ENCODE measurements around the gene SULT1B1.

SULT1B1 gene

GRCh38 chr4:69717778-69718177, 42.6 kb downstream of the SULT1B1 start:
- FAIRE-seq (no peak), DNase-seq (ENCODE audit: insufficient read length, low spot score) (no peak)
- TF ChIP-seq POLR2A (IDR thresholded peaks at IDR 0.05; ENCODE audit: low read depth, low read length) (no peak), POLR2AphosphoS5 (IDR thresholded peaks at IDR 0.05; ENCODE audit: low read depth, low read length) (no peak), TAF1 (IDR thresholded peaks at IDR 0.05; ENCODE audit: low read depth, low read length) (no peak), SPI1 (IDR thresholded peaks at IDR 0.05; ENCODE audit: low read depth, low read length) (no peak), PAX5 (IDR thresholded peaks at IDR 0.05; ENCODE audit: insufficient read depth, low read length, severe bottlenecking) (no peak), POU2F2 (IDR thresholded peaks at IDR 0.05; ENCODE audit: low read depth, low read length) (no peak)

DNA sequence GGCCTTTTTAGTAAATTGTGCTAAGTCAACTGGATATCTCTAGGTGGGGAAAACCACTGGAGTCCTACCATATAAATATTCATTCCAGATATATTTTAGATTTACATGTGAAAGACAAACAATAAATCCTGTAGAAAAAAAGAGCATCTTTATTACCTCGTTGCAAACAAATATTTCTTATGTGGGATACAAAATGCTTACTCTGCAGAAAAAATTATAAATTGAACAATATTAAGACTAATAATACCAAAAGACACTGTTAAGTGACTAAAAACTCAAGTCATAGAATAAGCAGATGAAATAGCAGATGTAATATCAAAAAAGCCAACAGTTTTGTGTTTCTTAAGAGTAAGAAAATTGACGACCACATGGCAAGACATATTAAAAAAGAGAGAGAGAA, 43.8 kb downstream of the SULT1B1 start:
- FAIRE-seq (no peak), DNase-seq (ENCODE audit: insufficient read length, low spot score) (no peak)
- TF ChIP-seq SPI1 (IDR thresholded peaks at IDR 0.05; ENCODE audit: low read depth, low read length) = no peak
- no peak for TF ChIP-seq POLR2AphosphoS5 (IDR thresholded peaks at IDR 0.05; ENCODE audit: low read depth, low read length)
- TF ChIP-seq POLR2A (IDR thresholded peaks at IDR 0.05; ENCODE audit: low read depth, low read length) = no peak
- no peak for TF ChIP-seq TAF1 (IDR thresholded peaks at IDR 0.05; ENCODE audit: low read depth, low read length)
- no peak for TF ChIP-seq POU2F2 (IDR thresholded peaks at IDR 0.05; ENCODE audit: low read depth, low read length)
- no peak for TF ChIP-seq PAX5 (IDR thresholded peaks at IDR 0.05; ENCODE audit: insufficient read depth, low read length, severe bottlenecking)

- TF ChIP-seq POLR2A (IDR thresholded peaks at IDR 0.05; ENCODE audit: low read depth, low read length) = no peak
- no peak for TF ChIP-seq PAX5 (IDR thresholded peaks at IDR 0.05; ENCODE audit: insufficient read depth, low read length, severe bottlenecking)
- no peak for TF ChIP-seq POU2F2 (IDR thresholded peaks at IDR 0.05; ENCODE audit: low read depth, low read length)
- no peak for TF ChIP-seq SPI1 (IDR thresholded peaks at IDR 0.05; ENCODE audit: low read depth, low read length)
- TF ChIP-seq POLR2AphosphoS5 (IDR thresholded peaks at IDR 0.05; ENCODE audit: low read depth, low read length) = no peak
- no peak for FAIRE-seq
Observed at GRCh38 chr4:69714086-69714485, 46.3 kb downstream of the SULT1B1 start.

GRCh38 chr4:69713593-69713992, 46.8 kb downstream of the SULT1B1 start:
- DNase-seq (ENCODE audit: insufficient read length, low spot score) = no peak
- TF ChIP-seq POLR2AphosphoS5 (IDR thresholded peaks at IDR 0.05; ENCODE audit: low read depth, low read length) = no peak
- TF ChIP-seq TAF1 (IDR thresholded peaks at IDR 0.05; ENCODE audit: low read depth, low read length) = no peak
- TF ChIP-seq POU2F2 (IDR thresholded peaks at IDR 0.05; ENCODE audit: low read depth, low read length) = no peak

More at GRCh38 chr4:69714086-69714485, 46.3 kb downstream of the SULT1B1 start:
- DNase-seq (ENCODE audit: insufficient read length, low spot score) = no peak

GRCh38 chr4:69710580-69710979, 49.8 kb downstream of the SULT1B1 start:
- FAIRE-seq = no peak
- TF ChIP-seq PAX5 (IDR thresholded peaks at IDR 0.05; ENCODE audit: insufficient read depth, low read length, severe bottlenecking) = no peak
- no peak for TF ChIP-seq POLR2A (IDR thresholded peaks at IDR 0.05; ENCODE audit: low read depth, low read length)
- TF ChIP-seq POU2F2 (IDR thresholded peaks at IDR 0.05; ENCODE audit: low read depth, low read length) = no peak
- TF ChIP-seq SPI1 (IDR thresholded peaks at IDR 0.05; ENCODE audit: low read depth, low read length) = no peak
- TF ChIP-seq TAF1 (IDR thresholded peaks at IDR 0.05; ENCODE audit: low read depth, low read length) = no peak
- no peak for TF ChIP-seq POLR2AphosphoS5 (IDR thresholded peaks at IDR 0.05; ENCODE audit: low read depth, low read length)
- no peak for DNase-seq (ENCODE audit: insufficient read length, low spot score)

More at GRCh38 chr4:69713593-69713992, 46.8 kb downstream of the SULT1B1 start:
- FAIRE-seq = no peak

- FAIRE-seq (no peak), DNase-seq (ENCODE audit: insufficient read length, low spot score) (no peak)
- TF ChIP-seq POLR2A (IDR thresholded peaks at IDR 0.05; ENCODE audit: low read depth, low read length) (no peak), PAX5 (IDR thresholded peaks at IDR 0.05; ENCODE audit: insufficient read depth, low read length, severe bottlenecking) (no peak)
Observed at GRCh38 chr4:69708211-69708610, 52.2 kb downstream of the SULT1B1 start.

DNA sequence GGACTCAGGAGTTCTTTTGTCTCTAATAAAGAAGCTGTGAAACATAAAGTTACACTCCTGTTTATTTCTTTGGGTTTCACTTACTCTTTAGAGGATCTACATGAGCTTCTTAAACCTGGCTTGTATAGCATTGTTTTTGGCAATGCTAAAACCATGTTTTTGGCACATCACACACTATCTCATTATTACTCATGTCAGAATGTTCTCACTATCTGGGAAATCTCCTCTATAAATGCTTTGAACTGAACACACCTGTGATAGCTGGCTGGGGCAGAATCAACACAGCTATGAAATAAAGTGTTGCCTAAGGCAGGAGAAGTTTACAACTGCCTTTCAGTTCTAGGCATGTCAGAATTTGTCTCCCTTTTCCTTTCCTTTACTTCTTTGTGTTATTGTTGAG, 52.6 kb downstream of the SULT1B1 start:
- DNase-seq (ENCODE audit: insufficient read length, low spot score) = no peak
- no peak for TF ChIP-seq POLR2A (IDR thresholded peaks at IDR 0.05; ENCODE audit: low read depth, low read length)
- no peak for TF ChIP-seq TAF1 (IDR thresholded peaks at IDR 0.05; ENCODE audit: low read depth, low read length)
- TF ChIP-seq POU2F2 (IDR thresholded peaks at IDR 0.05; ENCODE audit: low read depth, low read length) = no peak
- no peak for TF ChIP-seq PAX5 (IDR thresholded peaks at IDR 0.05; ENCODE audit: insufficient read depth, low read length, severe bottlenecking)
- no peak for TF ChIP-seq SPI1 (IDR thresholded peaks at IDR 0.05; ENCODE audit: low read depth, low read length)
- TF ChIP-seq POLR2AphosphoS5 (IDR thresholded peaks at IDR 0.05; ENCODE audit: low read depth, low read length) = no peak
- no peak for FAIRE-seq

DNA sequence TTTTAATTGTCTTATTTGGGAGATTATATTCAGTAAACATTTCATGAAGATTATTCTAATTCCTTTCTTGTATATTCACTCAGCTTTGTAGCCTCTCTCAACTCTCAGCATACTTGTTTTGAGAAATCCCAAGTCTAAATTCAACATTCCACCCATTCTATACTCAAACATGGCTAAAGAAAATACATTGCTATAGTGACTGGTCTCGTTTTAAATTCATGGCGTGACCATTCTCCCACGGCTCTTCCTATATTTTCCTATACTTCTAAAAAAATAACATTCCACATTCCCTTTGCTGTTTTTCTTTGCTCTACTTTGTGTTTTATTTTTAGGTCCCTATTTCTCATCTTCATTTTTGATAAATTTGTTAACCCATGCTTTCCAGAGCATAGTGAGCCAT, 58.2 kb downstream of the SULT1B1 start:
- FAIRE-seq = no peak
- TF ChIP-seq POLR2A (IDR thresholded peaks at IDR 0.05; ENCODE audit: low read depth, low read length) (no peak), PAX5 (IDR thresholded peaks at IDR 0.05; ENCODE audit: insufficient read depth, low read length, severe bottlenecking) (no peak), POLR2AphosphoS5 (IDR thresholded peaks at IDR 0.05; ENCODE audit: low read depth, low read length) (no peak), TAF1 (IDR thresholded peaks at IDR 0.05; ENCODE audit: low read depth, low read length) (no peak), POU2F2 (IDR thresholded peaks at IDR 0.05; ENCODE audit: low read depth, low read length) (no peak), SPI1 (IDR thresholded peaks at IDR 0.05; ENCODE audit: low read depth, low read length) (no peak)
- no peak for DNase-seq (ENCODE audit: insufficient read length, low spot score)

DNA sequence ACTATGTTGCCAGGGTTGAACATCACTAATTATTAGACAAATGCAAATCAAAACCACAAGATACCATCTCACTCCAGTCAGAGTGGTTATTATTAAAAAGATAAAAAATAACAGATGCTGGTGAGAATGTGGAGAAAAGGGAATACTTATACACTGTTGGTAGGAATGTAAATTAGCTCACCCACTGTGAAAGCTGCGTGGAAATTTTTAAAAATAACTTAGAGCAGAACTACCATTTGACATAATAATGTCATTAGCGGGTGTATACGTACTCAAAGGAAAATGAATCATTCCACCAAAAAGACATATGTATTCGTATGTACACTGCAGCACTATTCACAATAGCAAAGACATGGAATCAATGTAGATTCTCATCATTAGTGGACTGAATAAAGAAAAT, 58.7 kb downstream of the SULT1B1 start:
- FAIRE-seq = no peak
- DNase-seq (ENCODE audit: insufficient read length, low spot score) = no peak
- TF ChIP-seq SPI1 (IDR thresholded peaks at IDR 0.05; ENCODE audit: low read depth, low read length) (no peak), POU2F2 (IDR thresholded peaks at IDR 0.05; ENCODE audit: low read depth, low read length) (no peak)

DNA sequence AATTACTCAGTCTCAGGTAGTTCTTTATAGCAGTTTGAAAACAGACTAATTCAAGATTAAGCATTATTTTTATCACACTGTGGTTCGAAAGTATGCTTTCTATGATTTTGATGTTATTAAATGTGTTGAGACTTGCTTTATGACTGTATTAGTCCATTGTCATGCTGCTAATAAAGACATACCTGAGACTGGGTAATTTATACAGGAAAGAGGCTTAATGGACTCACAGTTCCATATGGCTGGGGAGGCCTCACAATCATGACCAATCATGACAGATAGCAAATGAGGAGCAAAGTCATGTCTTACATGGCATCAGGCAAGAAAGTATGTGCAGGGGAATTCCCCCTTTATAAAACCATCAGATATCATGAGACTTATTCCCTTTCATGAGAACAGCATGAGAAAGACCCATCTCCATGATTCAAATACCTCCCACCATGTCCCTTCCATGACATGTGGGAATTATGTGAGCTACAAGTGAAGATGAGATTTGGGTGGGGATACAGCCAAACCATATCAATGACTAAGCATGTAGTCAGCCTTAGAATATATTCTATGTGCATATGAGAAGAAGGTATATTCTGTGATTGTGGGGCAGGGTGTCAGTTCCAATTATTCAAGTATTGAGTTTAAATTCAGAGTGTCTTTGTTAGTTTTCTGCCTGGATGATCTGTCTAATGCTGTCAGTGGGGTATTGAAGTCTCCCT, 62.7 kb downstream of the SULT1B1 start:
- TF ChIP-seq POLR2AphosphoS5 (IDR thresholded peaks at IDR 0.05; ENCODE audit: low read depth, low read length) = no peak
- TF ChIP-seq POLR2A (IDR thresholded peaks at IDR 0.05; ENCODE audit: low read depth, low read length) = no peak
- TF ChIP-seq PAX5 (IDR thresholded peaks at IDR 0.05; ENCODE audit: insufficient read depth, low read length, severe bottlenecking) = no peak
- TF ChIP-seq SPI1 (IDR thresholded peaks at IDR 0.05; ENCODE audit: low read depth, low read length) = no peak
- no peak for TF ChIP-seq POU2F2 (IDR thresholded peaks at IDR 0.05; ENCODE audit: low read depth, low read length)
- no peak for TF ChIP-seq TAF1 (IDR thresholded peaks at IDR 0.05; ENCODE audit: low read depth, low read length)
- FAIRE-seq (no peak), DNase-seq (ENCODE audit: insufficient read length, low spot score) (no peak)

Measured in GM12891 (cell line).